Adipose tissue (tissue), 3 donors: ENCODE data around the gene SPATS2L. TPM values are rescaled to one million over a fixed set of nuclear protein-coding genes. Genes with fewer than 3 reads are reported as not detected.

Source experiments
- H3K27ac ChIP-seq: one replicate; pipeline ENCODE4 v1.5.1; 2013; ENCODE audit warnings: low read depth, low read length
- WGBS, 3 donors: extraction: QIAGEN DNeasy Blood & Tissue Kit; methylation state at CpG; one replicate each; pipeline ENCODE4 v1.1.7; 2013; 5-methylcytosine and 5-hydroxymethylcytosine counted together
- polyA plus RNA-seq, 3 donors: library from polyadenylated mRNA; stranded (reverse); fragments of 200-250 nt; gene quantifications; one replicate each; pipeline ENCODE4 v1.2.3, GENCODE V29; 2013
- donor health status: healthy with polysubstance abuse.
- donor health status: Bipolar disorder and iron deficiency.
- donor health status: healthy.

SPATS2L gene
- polyA plus RNA-seq, 3 donors = 27.5 to 59.9 (median 30.5) TPM

GRCh38 chr2:200496696-200497095, 190.2 kb downstream of the SPATS2L start:
- H3K27ac ChIP-seq = no peak overlapping the region
- 96 to 100% (median 100%) methylated on average over 1 of the region's 1 CpG for WGBS, 3 donors

GRCh38 chr2:200498402-200499162, 192.1 kb downstream of the SPATS2L start:
- 89 to 93% (median 90%) methylated on average over 2 of the region's 2 CpGs for WGBS, 3 donors
- no peak overlapping the region for H3K27ac ChIP-seq

- H3K27ac ChIP-seq = no peak overlapping the region
- 96 to 97% (median 97%) methylated on average over 5 of the region's 5 CpGs for WGBS, 3 donors
These were observed 195.7 kb downstream of the SPATS2L start for GRCh38 chr2:200502196-200502595.

GRCh38 chr2:200506679-200507078, 200.2 kb downstream of the SPATS2L start:
- 61 to 92% (median 91%) methylated on average over 9 of the region's 9 CpGs for WGBS, 3 donors
- no peak overlapping the region for H3K27ac ChIP-seq

- 48 to 88% (median 81%) methylated on average over 2 of the region's 2 CpGs for WGBS, 3 donors
- no peak overlapping the region for H3K27ac ChIP-seq
These were observed 200.7 kb downstream of the SPATS2L start for GRCh38 chr2:200507179-200507578.

GRCh38 chr2:200509235-200509611, 202.7 kb downstream of the SPATS2L start:
- 20 to 27% (median 26%) methylated on average over 8 of the region's 8 CpGs for WGBS, 3 donors
- H3K27ac ChIP-seq = no peak overlapping the region

GRCh38 chr2:200509612-200510433, 203.3 kb downstream of the SPATS2L start, which contains the start of gene KCTD18:
Gene KCTD18, minus strand, starts transcription at chr2:200510068. Its CDS starts 3,052 bp downstream, at chr2:200507016.
- 0% methylated on average over 62 to 78 of the region's 78 CpGs for WGBS, 3 donors
- no peak within 1 kb of the TSS for H3K27ac ChIP-seq

GRCh38 chr2:200515155-200515554, 208.7 kb downstream of the SPATS2L start:
- WGBS, 3 donors = 5 to 40% (median 36%) methylated on average over 1 of the region's 1 CpG
- no peak overlapping the region for H3K27ac ChIP-seq

- 79 to 86% (median 84%) methylated on average over 3 of the region's 3 CpGs for WGBS, 3 donors
- no peak overlapping the region for H3K27ac ChIP-seq
These were observed 216.7 kb downstream of the SPATS2L start for GRCh38 chr2:200523158-200523557.

GRCh38 chr2:200523604-200524003, 217.1 kb downstream of the SPATS2L start:
- WGBS, 3 donors = 69 to 81% (median 76%) methylated on average over 2 of the region's 2 CpGs
- H3K27ac ChIP-seq = no peak overlapping the region

GRCh38 chr2:200525066-200525465, 218.6 kb downstream of the SPATS2L start:
- WGBS, 3 donors = 48 to 81% (median 78%) methylated on average over 2 of the region's 2 CpGs
- no peak overlapping the region for H3K27ac ChIP-seq

GRCh38 chr2:200525551-200525881, 219.0 kb downstream of the SPATS2L start:
- WGBS, 3 donors = 12 to 29% (median 24%) methylated on average over 7 of the region's 7 CpGs
- no peak overlapping the region for H3K27ac ChIP-seq

GRCh38 chr2:200525882-200526651, 219.6 kb downstream of the SPATS2L start, which contains the start of gene SGO2:
Gene SGO2, plus strand, starts transcription at chr2:200526207. Its CDS starts 6,769 bp downstream, at chr2:200532976.
- WGBS, 3 donors = 0% methylated on average over 56 of the region's 56 CpGs
- no peak within 1 kb of the TSS for H3K27ac ChIP-seq

- 57 to 87% (median 87%) methylated on average over 3 of the region's 3 CpGs for WGBS, 3 donors
- H3K27ac ChIP-seq = no peak overlapping the region
These were observed 221.7 kb downstream of the SPATS2L start for GRCh38 chr2:200528228-200528627.

Other genes with a start within 250 kb of the SPATS2L start
- gene KCTD18, start 203.4 kb downstream of the SPATS2L start, polyA plus RNA-seq = 10 to 100 TPM in 2 of 3 donors, 1 to 10 TPM in 1; 9.4 to 14.1 (median 10.9) TPM
- gene SGO2, start 219.5 kb downstream of the SPATS2L start, polyA plus RNA-seq = 1 to 10 TPM in 1 of 3 donors, under 1 TPM in 2; 0.40 to 1.5 (median 0.82) TPM